Lower lobe of right lung (tissue), 2 donors: ENCODE results near the gene AK9. TPM values are rescaled to one million over a fixed set of nuclear protein-coding genes. Genes with fewer than 3 reads are reported as not detected.

Experiments used
- ATAC-seq, 2 donors: fragments of 200-7000 bp; cut with Tn5 transposase; one replicate each; pipeline ENCODE4 v1.9.1; 2020 to 2022; ENCODE audit warnings: mild to moderate bottlenecking in 2 of 2, moderate library complexity in 2 of 2
- DNase-seq: peaks from one replicate; pipeline ENCODE4 v3.0.0-alpha.2; 2020
- H3K27ac ChIP-seq: fragments of 200-600 bp; one replicate; pipeline ENCODE4 v1.8.0; 2022
- H3K27me3 ChIP-seq: fragments of 200-600 bp; one replicate; pipeline ENCODE4 v1.8.0; 2022; ENCODE audit warnings: low read depth
- H3K36me3 ChIP-seq: fragments of 200-600 bp; one replicate; pipeline ENCODE4 v1.8.0; 2022; ENCODE audit warnings: mild to moderate bottlenecking
- H3K4me1 ChIP-seq: fragments of 200-600 bp; one replicate; pipeline ENCODE4 v1.8.0; 2022
- H3K4me3 ChIP-seq: fragments of 200-600 bp; one replicate; pipeline ENCODE4 v1.8.0; 2022; ENCODE audit warnings: mild to moderate bottlenecking
- H3K9me3 ChIP-seq: fragments of 200-600 bp; one replicate; pipeline ENCODE4 v1.8.0; 2022
- intact Hi-C: fragments of 100-400 bp; cut with DNase I; formaldehyde crosslinking; loops from one replicate; pipeline ENCODE4 v1.11.0; 2022
- total RNA-seq: library from RNA; stranded (reverse); fragmentation: NEBNext Ultra II Directional; extraction: Animal tissue kit (Norgen Biotek cat#: 25700); gene quantifications from one replicate; pipeline ENCODE4 v1.2.1, GENCODE V29; 2021
- TF ChIP-seq, protein P1 (sequence below): fragments of 200-600 bp; IDR thresholded peaks from one replicate; pipeline ENCODE4 v1.8.0; 2022; ENCODE audit warnings: antibody characterized with exemption, mild to moderate bottlenecking
- donor health status: DM: no; HTN: yes; CAD: no; lungs with severe emphysema.

AK9 gene
- total RNA-seq, 1 donor from 2014 or later, result 13.9 TPM

DNA sequence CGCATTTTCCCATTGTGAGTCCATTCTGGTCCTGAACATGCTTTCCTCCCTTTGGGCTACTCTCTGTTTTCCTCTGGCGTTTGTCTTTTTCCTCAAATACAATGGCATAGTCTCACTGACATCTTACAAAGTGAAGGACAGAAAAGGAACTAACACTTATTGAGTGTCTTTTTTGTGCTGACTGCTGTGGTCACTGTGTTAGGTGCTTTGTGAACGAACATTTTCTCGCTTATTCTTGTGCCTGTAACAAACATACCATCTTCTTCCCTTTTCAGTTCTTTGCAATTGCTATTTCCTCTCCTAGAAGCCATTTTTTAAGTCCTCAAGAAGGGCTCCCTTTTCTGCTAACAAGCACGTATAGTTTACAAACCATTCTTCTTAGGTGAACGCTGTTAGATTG lies 15.5 kb upstream of the AK9 start:
- Histone ChIP-seq H3K36me3 (no peaks in the 10 kb centered on the region), H3K4me3 (no peak overlapping the region), H3K9me3 (no peaks in the 10 kb centered on the region), H3K27me3 (no peaks in the 10 kb centered on the region), H3K4me1 (peaks cover 27% of the 10 kb centered on the region), H3K27ac (no peak overlapping the region)
- ATAC-seq, result no peak
- TF ChIP-seq, protein P1, sequence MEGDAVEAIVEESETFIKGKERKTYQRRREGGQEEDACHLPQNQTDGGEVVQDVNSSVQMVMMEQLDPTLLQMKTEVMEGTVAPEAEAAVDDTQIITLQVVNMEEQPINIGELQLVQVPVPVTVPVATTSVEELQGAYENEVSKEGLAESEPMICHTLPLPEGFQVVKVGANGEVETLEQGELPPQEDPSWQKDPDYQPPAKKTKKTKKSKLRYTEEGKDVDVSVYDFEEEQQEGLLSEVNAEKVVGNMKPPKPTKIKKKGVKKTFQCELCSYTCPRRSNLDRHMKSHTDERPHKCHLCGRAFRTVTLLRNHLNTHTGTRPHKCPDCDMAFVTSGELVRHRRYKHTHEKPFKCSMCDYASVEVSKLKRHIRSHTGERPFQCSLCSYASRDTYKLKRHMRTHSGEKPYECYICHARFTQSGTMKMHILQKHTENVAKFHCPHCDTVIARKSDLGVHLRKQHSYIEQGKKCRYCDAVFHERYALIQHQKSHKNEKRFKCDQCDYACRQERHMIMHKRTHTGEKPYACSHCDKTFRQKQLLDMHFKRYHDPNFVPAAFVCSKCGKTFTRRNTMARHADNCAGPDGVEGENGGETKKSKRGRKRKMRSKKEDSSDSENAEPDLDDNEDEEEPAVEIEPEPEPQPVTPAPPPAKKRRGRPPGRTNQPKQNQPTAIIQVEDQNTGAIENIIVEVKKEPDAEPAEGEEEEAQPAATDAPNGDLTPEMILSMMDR, result no peak
- intact Hi-C loops, result loop anchor here (10.0 kb wide), 2 partner anchors 348 to 678 kb away; no protein-coding TSS in a partner anchor
- DNase-seq, result no peak

DNA sequence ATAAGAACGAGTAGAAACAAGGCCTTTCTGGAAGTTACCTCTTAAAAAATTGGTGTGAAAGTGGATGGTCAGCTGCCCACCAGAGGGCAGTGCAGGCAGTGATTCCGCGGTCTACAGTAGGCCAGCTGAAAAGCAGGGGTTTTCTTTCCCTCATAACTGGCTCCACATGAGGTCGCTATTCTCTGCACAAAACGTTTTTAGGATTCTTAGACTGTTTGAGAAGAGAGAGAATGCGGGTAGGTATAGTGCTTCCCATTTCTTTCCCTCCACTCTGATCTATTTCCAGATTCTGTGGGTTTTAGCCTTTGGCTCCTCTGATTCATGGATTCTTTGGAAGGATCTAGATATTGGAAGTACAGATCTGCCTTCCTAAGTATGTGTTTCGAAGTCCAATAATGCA lies 14.3 kb upstream of the AK9 start:
- H3K4me1 ChIP-seq, result peaks cover 33% of the 10 kb centered on the region
- H3K27me3 ChIP-seq, result no peaks in the 10 kb centered on the region
- H3K4me3 ChIP-seq, result no peak overlapping the region
- no peaks in the 10 kb centered on the region for H3K9me3 ChIP-seq
- TF ChIP-seq, protein P1, result peak; percentile 96
- no peaks in the 10 kb centered on the region for H3K36me3 ChIP-seq
- DNase-seq (peak; percentile 78), ATAC-seq (peak; percentile 92 to 96)
- intact Hi-C loops, result loop anchor here (10.0 kb wide), 2 partner anchors 350 to 680 kb away; no protein-coding TSS in a partner anchor
- H3K27ac ChIP-seq, result no peak overlapping the region

GRCh38 chr6:109702791-109703190 lies 11.8 kb upstream of the AK9 start:
- H3K4me3 ChIP-seq, result no peak overlapping the region
- H3K36me3 ChIP-seq, result no peaks in the 10 kb centered on the region
- no peaks in the 10 kb centered on the region for H3K27me3 ChIP-seq
- DNase-seq, result no peak
- H3K27ac ChIP-seq, result no peak overlapping the region
- intact Hi-C loops, result loop anchor here (10.0 kb wide), 2 partner anchors 352 to 682 kb away; no protein-coding TSS in a partner anchor
- H3K9me3 ChIP-seq, result no peaks in the 10 kb centered on the region
- TF ChIP-seq, protein P1, result no peak
- peaks cover 33% of the 10 kb centered on the region for H3K4me1 ChIP-seq
- peak; percentile 47 to 57 for ATAC-seq

GRCh38 chr6:109701774-109702173 lies 10.8 kb upstream of the AK9 start:
- TF ChIP-seq, protein P1, result no peak
- ATAC-seq (peak; percentile 21 to 41), DNase-seq (no peak)
- no peaks in the 10 kb centered on the region for H3K36me3 ChIP-seq
- no peaks in the 10 kb centered on the region for H3K27me3 ChIP-seq
- H3K9me3 ChIP-seq, result no peaks in the 10 kb centered on the region
- H3K27ac ChIP-seq, result no peak overlapping the region
- H3K4me1 ChIP-seq, result peaks cover 30% of the 10 kb centered on the region
- intact Hi-C loops, result loop anchor here (10.0 kb wide), 2 partner anchors 353 to 683 kb away; no protein-coding TSS in a partner anchor
- H3K4me3 ChIP-seq, result no peak overlapping the region

- no peak for DNase-seq
- Histone ChIP-seq H3K27ac (no peak overlapping the region), H3K27me3 (no peaks in the 10 kb centered on the region), H3K4me1 (peaks cover 25% of the 10 kb centered on the region), H3K36me3 (no peaks in the 10 kb centered on the region), H3K4me3 (no peak overlapping the region), H3K9me3 (no peaks in the 10 kb centered on the region)
- no peak for ATAC-seq
- TF ChIP-seq, protein P1, result no peak
- intact Hi-C loops, result loop anchor here (10.0 kb wide), 2 partner anchors 354 to 684 kb away; no protein-coding TSS in a partner anchor
Observed at GRCh38 chr6:109701221-109701620, 10.2 kb upstream of the AK9 start.
